Astrocyte of the cerebellum (primary cell): Measurements from ENCODE around the gene MUTYH.

Experiments
- DNase-seq: peaks from one replicate; pipeline ENCODE4 v3.0.0-alpha.2; 2011; ENCODE audit warnings: low read depth
- H3K4me3 ChIP-seq: 2 replicates; pipeline ENCODE4 v1.5.1; 2011; ENCODE audit warnings: mild to moderate bottlenecking, low read depth, low read length, moderate library complexity
- in situ Hi-C: cut with HindIII; loops from 2 replicates; pipeline ENCODE4 v1.10.0; 2017; ENCODE audit warnings: low sequenced_read_pairs
- TF ChIP-seq, protein P1 (sequence below): IDR thresholded peaks from 2 replicates; pipeline ENCODE4 v1.5.1; 2012; ENCODE audit warnings: low read length, low read depth, moderate library complexity, mild to moderate bottlenecking; ENCODE audit errors: missing control alignments

The MUTYH gene

DNA sequence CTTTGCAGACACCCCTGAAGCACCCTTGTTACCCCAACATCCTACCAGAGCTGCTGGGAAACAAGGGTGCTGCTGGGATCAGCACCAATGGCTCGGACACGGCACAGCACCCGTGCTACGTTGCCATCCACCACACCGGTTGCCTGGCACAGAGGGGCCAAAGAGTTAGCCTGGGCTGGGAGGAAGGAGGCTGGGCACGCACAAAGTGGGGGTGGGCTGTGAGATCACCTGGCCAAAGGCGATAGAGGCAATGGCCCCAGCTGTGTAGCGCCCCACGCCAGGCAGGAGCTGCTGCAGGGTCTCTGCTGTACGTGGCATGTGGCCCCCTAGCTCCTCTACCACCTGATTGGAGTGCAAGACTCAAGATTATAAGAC, 7.9 kb downstream of the MUTYH start:
- in situ Hi-C loops: no loop called here
- no peak overlapping the region for H3K4me3 ChIP-seq
- TF ChIP-seq, protein P1, sequence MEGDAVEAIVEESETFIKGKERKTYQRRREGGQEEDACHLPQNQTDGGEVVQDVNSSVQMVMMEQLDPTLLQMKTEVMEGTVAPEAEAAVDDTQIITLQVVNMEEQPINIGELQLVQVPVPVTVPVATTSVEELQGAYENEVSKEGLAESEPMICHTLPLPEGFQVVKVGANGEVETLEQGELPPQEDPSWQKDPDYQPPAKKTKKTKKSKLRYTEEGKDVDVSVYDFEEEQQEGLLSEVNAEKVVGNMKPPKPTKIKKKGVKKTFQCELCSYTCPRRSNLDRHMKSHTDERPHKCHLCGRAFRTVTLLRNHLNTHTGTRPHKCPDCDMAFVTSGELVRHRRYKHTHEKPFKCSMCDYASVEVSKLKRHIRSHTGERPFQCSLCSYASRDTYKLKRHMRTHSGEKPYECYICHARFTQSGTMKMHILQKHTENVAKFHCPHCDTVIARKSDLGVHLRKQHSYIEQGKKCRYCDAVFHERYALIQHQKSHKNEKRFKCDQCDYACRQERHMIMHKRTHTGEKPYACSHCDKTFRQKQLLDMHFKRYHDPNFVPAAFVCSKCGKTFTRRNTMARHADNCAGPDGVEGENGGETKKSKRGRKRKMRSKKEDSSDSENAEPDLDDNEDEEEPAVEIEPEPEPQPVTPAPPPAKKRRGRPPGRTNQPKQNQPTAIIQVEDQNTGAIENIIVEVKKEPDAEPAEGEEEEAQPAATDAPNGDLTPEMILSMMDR: no peak
- no peak for DNase-seq

DNA sequence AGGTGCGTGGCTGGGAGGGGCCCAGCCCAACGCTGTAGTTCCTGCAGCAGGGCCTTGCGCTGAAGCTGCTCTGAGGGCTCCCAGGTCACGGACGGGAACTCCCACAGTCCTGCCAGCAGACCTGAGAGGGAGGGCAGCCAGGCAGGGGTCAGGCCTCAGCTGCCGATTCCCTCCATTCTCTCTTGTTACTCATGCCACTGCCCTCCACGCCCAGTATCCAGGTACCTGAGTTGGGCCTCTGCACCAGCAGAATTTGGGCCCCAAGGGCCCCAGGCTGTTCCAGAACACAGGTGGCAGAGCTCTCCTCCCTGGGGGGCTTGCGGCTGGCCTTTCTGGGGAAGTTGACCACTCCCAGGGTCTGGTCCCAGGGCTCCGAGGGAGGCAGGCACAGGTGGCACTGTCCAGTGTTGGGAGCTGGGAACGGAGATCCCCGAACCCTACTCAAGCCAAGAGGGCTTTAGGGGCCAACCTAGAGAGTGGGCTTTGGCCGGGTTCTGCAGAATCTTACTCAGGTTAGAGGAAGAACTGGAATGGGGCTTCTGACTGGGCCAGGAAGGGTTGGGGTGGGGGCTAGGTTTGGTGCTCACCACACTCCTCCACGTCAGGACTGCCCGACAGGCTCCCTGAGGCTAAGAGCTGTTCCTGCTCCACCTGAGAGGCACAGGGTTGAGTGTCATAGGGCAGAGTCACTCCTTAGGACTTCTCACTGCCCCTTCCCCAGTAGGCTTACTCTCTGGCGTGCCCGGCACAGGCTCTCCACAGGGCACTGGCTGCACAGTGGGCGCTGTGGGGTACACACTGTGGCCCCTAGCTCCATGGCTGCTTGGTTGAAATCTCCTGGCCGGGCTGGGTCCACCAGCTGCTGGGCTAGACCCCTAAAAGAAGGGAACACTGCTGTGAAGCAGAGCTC, 8.5 kb downstream of the MUTYH start:
- no peak for DNase-seq
- TF ChIP-seq, protein P1: no peak
- H3K4me3 ChIP-seq: no peak overlapping the region
- in situ Hi-C loops: no loop called here

DNA sequence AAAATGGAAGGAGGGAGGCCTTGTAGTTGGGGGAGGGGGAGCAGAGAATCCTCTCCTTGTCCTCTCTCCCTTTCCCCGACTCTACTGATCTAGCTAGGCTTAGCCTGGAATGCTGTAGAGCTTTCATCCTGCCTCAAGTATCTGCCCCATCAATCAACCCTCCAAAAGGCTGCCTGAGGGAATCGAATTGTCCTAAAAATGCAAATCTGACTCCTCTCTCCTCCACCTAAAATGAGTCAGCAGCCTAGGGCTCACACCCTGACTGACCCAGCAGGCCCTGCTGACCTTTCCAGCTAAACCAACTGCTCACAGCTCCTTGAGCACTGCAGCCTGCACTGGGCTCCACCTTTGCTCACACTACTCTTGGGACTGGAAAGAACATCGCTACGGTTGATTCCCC, 10.8 kb downstream of the MUTYH start:
- TF ChIP-seq, protein P1: no peak
- no peak for DNase-seq
- H3K4me3 ChIP-seq: no peak overlapping the region
- in situ Hi-C loops: no loop called here

DNA sequence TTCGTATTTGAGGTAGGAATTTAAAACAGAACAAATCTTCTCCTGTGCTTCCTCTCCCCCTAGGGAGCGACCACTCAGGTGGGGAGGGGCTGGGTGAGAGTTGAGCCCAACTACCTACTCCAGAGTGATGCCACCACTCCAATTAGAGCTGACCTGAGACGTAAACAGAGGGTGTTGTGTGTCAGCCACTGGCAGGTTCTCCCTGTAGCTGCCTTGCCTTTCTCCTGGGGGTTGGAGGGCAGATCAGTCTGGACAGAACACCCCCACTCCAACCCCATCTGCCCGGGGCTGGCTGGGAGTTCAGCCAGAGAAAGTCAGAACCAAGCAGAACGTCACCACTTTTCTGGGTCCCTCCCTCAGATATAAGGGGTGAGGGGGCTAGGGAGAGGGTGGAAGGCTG, 11.6 kb downstream of the MUTYH start:
- H3K4me3 ChIP-seq: no peak overlapping the region
- TF ChIP-seq, protein P1: no peak
- in situ Hi-C loops: no loop called here
- DNase-seq: no peak

DNA sequence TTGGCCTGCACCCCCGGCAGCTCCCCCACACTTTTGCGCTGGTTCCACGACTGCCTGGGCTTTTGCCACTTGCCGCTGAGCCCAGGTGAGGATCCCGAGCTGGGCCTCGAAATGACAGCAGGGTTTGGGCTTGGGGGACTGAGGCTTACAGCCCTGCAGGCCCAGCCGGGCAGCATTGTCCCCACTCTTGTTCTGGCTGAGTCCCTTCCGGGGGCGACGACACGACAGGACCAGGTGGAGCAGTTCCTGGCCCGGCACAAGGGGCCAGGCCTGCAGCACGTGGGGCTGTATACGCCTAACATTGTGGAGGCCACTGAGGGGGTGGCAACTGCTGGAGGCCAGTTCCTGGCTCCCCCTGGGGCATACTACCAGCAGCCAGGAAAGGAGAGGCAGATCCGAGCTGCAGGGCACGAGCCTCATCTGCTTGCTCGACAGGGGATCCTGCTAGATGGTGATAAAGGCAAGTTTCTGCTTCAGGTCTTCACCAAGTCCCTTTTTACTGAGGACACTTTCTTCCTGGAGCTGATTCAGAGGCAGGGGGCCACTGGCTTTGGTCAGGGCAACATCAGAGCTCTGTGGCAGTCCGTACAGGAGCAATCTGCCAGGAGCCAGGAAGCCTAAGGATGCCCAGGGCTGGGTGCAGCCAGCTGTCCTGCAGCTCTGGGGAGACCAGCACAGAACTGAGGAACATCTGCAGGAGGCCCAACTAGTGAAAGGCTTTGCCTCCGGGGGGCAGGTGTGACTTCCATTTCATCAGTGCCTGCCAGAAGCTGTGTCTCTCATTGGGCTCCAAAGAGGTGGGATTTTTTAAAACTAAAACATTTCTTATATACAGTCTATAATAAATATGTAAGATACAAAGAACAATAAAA, 12.4 kb downstream of the MUTYH start:
- no peak for DNase-seq
- in situ Hi-C loops: no loop called here
- TF ChIP-seq, protein P1: no peak
- no peak overlapping the region for H3K4me3 ChIP-seq
